Activated T-cell treated with anti-CD3 and anti-CD28 coated beads, Interleukin-2, amount 50 U/mL, for 1 hour (primary cell): ENCODE data around the gene SPOUT1.
A peak's percentile ranks its signal among the peaks of the same experiment; 100 is the strongest.
"Not testable (repeated sequence)": the region's sequence is repeated elsewhere in the genome, so short reads cannot be mapped to it uniquely, and the experiment has no call there.

Experiments
- DNase-seq: peaks from one replicate; pipeline ENCODE4 v3.0.0-alpha.2; 2020

SPOUT1 gene

GRCh38 chr9:128809831-128810230 is 19.8 kb downstream of the SPOUT1 start:
- no peak for DNase-seq

DNA sequence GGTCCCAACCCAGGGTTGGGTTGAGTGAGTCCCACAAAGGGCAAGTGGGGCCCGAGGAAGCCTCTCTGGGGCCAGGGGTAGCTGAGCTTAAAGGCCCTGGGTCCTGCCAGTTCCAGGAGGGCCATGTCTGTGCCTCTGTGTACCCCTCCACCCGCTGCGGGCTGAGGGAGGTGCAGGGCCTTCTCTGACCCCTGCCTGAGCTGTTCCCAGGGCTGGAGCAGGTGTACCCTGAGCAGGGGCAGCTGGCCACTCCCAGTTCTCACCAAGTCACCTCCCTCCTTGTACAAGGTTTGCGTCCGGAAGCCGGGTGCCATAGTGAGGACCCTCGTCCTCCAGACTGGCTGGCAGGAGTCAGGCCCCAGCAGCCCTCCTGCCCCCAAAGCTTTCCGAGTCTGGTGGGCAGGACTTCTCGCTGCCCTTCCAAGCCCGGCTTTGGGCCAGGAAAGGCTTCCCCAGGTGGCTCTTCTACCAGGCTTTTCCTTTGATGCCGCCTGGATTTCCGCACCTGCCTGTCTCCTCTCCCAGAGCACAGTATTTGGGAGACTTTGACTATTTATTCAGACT is 20.5 kb downstream of the SPOUT1 start:
- DNase-seq = no peak

DNA sequence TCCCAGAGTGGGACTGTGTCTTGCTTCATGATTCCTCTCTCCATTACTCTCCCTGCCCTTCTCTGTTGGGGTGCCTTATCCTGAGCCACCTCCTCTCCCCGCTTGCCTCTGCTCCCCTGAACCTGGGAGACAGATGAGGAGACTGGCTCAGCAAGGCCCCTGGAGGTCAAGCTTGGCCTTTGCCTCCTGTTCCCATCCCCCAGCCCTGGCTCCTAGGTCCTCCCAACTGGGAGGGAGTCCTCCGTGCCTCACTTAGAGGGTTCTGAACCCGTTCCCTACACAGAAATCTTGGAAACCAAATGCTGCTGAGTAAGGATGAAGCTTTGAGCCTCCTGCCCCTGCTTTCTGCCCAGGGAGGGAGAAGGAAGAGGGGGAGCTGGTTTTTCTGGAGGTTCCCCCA is 21.1 kb downstream of the SPOUT1 start:
- DNase-seq = no peak

DNA sequence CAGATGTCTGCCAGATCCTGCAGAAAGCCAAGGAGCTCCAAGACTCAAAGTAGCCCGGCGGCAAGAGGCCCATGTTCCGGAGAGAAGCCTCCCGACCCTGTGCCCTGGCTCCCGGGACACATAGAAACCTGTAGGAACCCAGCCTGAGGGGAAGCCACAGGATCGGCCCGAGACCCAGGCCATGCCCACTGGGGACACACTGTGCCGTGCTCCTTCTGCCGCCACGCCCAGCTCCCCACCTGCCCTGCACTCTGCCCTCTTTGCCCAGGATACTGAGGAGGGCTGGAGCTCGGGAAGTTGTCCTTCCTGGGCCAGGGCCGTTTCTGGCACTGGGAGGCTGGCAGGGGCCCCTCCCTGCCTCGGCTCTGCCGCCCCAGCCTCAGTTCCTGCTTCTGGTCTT is 21.8 kb downstream of the SPOUT1 start:
- no peak for DNase-seq

DNA sequence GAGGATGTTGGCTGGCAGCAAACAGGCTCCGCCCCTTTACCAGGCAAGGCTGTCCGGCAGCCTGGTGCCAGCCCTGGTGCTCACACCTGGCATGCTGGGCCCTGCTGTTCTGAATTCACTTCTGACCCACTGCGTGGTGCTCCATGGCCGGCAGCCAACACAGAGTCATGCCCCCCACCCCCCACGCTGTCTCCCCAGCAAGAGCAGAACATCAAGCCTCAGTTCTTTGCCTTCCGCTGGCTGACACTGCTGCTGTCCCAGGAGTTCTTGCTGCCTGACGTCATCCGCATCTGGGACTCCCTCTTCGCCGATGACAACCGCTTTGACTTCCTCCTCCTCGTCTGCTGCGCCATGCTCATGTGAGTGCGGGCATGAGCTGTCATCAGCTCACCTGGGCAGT is 23.9 kb downstream of the SPOUT1 start:
- DNase-seq = no peak

- no peak for DNase-seq
Observed at GRCh38 chr9:128802482-128802881, 27.1 kb downstream of the SPOUT1 start.

DNA sequence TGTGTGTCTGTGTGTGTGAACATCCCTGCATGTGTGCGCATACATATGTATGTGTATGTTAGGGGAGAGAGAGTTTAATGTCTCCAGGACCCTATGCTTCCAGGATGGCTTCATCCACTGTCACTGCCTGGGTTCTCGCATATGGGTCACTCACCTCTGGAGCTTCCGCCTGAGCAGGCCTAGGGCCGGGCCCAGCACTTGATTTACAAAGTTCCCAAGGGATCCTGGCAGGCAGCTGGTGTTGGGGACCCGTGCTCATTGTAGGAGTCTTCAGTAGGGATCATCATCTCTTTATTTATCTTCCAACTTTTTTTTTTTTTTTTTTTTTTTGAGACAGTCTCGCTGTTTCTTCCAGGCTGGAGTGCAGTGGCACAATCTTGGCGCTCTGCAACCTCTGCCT is 29.5 kb downstream of the SPOUT1 start:
- DNase-seq = no peak

DNA sequence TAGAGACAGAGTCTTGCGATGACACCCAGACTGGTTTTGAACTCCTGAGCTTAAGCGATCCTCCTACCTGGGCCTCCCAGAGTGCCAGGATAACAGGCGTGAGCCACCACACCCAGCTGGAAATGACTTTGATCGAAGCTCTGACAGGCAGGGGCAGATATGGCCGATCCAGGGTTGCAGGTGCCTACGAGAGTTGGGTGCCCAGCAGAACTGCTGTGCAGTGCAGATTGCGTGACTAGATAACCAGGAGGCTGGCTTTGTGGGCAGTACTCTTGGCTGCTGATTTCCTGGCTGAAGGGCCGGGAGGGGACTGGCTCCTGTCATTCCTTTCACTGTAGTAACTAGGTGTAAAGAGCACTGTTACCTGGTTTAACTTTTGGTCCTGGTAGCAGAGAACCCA is 30.7 kb downstream of the SPOUT1 start:
- DNase-seq = no peak

DNA sequence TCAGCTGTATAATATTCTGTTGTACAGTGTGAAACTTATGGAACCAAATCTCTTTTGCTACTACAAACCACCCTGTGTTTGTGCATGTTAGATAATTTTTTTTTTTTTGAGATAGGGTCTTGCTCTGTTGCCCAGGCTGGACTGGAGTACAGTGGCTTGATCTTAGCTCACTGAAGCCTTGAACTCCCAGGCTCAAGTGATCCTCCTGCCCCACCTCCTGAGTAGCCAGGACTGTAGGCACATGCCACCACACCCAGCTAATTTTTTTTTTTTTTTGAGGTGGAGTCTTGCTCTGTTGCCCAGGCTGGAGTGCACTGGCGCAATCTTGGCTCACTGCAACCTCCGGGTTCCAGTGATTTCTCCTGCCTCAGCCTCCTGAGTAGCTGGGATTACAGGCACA is 34.6 kb downstream of the SPOUT1 start:
- DNase-seq = not testable (repeated sequence)

- no peak for DNase-seq
Observed at GRCh38 chr9:128792978-128793686, 36.5 kb downstream of the SPOUT1 start.

DNA sequence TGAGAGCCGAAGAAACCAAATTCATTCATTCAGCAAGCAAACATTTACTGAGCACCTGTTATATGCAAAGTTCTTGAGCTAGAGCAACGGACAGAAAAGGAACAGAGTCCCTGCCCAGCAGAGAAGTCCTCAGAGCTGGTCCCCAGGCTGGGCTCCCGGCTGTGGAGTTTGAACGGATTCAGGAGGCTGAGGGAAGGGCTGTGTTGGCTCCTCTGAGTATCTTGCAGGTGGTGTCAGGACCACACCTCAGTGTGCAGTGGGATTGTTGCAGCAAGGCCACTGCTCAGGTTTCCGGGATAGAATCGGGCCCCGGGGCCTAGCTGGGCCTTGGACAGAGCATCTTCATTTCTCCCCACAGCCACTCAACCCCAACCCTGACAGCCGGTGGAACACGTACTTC is 37.5 kb downstream of the SPOUT1 start:
- no peak for DNase-seq

GRCh38 chr9:128790536-128790935 is 39.1 kb downstream of the SPOUT1 start:
- DNase-seq = no peak

DNA sequence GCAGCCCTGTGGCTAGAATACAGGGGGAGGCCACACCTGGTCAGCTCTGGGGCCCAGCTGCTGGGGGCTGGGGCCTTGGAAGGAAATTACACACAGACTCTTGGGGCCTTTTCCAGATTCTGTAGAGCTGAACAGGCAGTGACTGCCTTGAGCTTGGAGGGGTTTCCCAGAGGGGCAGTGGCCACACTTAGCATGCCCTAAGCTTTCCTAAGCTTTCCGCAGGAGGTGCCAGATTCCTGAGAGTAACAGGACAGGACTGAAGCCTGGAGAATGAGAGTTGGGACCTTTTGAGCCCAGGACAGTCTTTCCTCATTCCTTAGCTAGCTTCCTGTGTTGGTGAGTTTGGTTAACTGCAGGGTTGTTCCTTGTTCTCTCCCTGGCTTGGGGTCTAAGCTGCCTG is 41.1 kb downstream of the SPOUT1 start:
- no peak for DNase-seq

DNA sequence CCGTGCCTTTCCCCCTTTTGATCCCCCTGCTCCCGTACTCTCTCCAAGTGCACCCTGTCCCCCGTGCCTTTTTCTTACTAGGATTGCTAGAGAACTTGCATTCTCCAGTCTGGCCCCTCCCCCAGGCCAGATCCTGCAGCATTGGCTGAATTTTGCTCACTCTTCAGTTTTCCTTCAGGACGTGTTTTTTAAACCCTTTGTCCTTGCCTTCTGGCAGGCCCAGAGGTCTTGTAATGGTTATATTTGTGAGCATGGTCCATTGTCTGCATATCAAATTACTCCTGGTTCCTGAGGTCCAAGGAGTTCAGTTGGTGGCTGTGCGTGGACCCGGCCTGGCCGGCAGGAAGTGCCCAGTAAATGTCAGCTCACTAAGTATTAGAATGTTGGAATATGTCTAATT is 41.9 kb downstream of the SPOUT1 start:
- no peak for DNase-seq

GRCh38 chr9:128786681-128787601 is 42.7 kb downstream of the SPOUT1 start, which contains the start of gene TBC1D13:
Gene TBC1D13, plus strand, starts transcription at chr9:128787253. Its CDS starts 101 bp downstream, at chr9:128787354.
- peak; percentile 93 for DNase-seq

GRCh38 chr9:128785427-128785826 is 44.2 kb downstream of the SPOUT1 start:
- DNase-seq = no peak

DNA sequence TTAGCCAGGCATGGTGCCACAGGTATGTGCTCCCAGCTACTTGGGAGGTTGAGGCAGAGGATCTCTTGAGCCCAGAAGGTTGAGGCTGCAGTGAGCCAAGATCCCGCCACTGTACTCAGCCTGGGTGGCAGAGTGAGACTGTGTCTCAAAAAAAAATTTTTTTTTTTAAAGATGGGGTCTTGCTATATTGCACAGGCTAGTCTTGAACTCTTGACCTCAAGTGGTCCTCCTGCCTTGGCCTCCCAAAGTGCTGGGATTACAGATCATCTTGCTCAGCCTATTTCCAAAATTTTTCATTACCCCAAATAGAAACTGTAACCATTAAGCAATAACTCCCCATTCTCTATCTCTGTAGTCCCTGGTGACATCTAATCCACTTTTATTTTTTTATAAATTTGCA is 46.9 kb downstream of the SPOUT1 start:
- DNase-seq = no peak

GRCh38 chr9:128781187-128782070 is 48.2 kb downstream of the SPOUT1 start:
- DNase-seq = no peak

- not testable (repeated sequence) for DNase-seq
Observed at GRCh38 chr9:128780093-128780492, 49.5 kb downstream of the SPOUT1 start.

- no peak for DNase-seq
Observed at GRCh38 chr9:128774804-128775203, 54.8 kb downstream of the SPOUT1 start.

- DNase-seq = no peak
Observed at GRCh38 chr9:128773049-128773448, 56.5 kb downstream of the SPOUT1 start.

DNA sequence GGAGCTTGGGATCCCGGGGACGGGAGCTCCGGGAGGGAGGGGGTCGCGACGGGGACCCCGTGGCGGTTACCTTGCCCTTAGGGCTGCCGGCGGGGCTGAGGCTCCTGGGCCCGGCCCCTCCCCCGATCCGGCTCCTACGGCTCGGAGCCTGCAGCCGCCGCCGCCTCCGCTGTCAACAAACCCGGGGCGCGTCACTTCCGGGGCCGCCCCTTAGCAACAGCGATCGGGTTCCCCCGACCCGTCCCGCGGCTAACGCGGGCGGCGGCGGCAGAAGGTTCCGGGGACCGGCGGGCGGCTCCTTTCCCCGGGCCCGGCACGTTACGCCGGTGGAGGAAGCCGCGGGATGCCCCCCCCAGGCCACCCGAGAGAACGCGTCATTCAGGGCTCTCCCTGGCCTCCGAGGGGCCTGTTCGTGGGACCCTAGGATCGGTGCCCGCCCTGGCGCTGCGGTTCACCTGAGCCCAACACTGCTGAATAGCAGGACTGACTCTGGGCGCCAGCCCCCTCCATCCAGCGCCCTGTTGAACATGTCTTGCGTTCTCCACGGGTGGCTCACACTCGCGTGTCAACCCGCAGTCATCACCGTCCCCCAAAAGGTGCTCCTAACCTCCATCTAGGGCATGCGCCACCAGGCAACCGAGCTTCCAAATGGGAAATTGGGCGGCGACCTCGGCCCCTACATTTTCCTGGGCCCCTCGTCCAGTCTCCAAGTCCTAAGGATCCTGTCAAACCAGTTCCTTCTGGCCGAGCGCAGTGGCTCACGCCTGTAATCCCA is 57.7 kb downstream of the SPOUT1 start, which contains the start of gene ZER1:
Gene ZER1 (minus strand): TSS at position 183 of the 775 bp plus-strand sequence. CDS start 16,362 bp downstream, outside the sequence.
- DNase-seq = peak; percentile 96
